A172 (cell line): Measurements from ENCODE around the gene AIG1. TPM values are rescaled to one million over a fixed set of nuclear protein-coding genes. Genes with fewer than 3 reads are reported as not detected.
"Not testable (repeated sequence)": the region's sequence is repeated elsewhere in the genome, so short reads cannot be mapped to it uniquely, and the experiment has no call there.

Source experiments
- DNase-seq: peaks from one replicate; pipeline ENCODE4 v3.0.0-alpha.2; 2015; ENCODE audit warnings: low spot score
- total RNA-seq: library from RNA; depleted of rRNA; stranded (reverse); fragments of >200 nt; shearing (Covaris generic); gene quantifications from 2 replicates; pipeline ENCODE4 v1.2.3, GENCODE V29; 2014; rRNA removed

Gene AIG1
- 38.3 and 73.0 TPM in 2 replicates for total RNA-seq

- peak; percentile 43 for DNase-seq
Observed at GRCh38 chr6:143060806-143061596, at the start of gene AIG1. TSS of gene AIG1 (plus strand) at chr6:143060889. CDS start at chr6:143060926, 37 bp downstream.

- DNase-seq: no peak
Observed at GRCh38 chr6:143014764-143015163, 45.9 kb upstream of the AIG1 start.

GRCh38 chr6:143015300-143015706 is 45.4 kb upstream of the AIG1 start:
- DNase-seq: no peak

GRCh38 chr6:143018955-143019354 is 41.7 kb upstream of the AIG1 start:
- no peak for DNase-seq

GRCh38 chr6:143020862-143021261 is 39.8 kb upstream of the AIG1 start:
- not testable (repeated sequence) for DNase-seq

- DNase-seq: no peak
Observed at GRCh38 chr6:143021543-143021942, 39.1 kb upstream of the AIG1 start.

GRCh38 chr6:143022587-143022986 is 38.1 kb upstream of the AIG1 start:
- no peak for DNase-seq

- DNase-seq: no peak
Observed at GRCh38 chr6:143023695-143024094, 37.0 kb upstream of the AIG1 start.

- DNase-seq: no peak
Observed at GRCh38 chr6:143024977-143025376, 35.7 kb upstream of the AIG1 start.

GRCh38 chr6:143026696-143027449 is 33.8 kb upstream of the AIG1 start:
- DNase-seq: no peak

GRCh38 chr6:143034689-143035334 is 25.9 kb upstream of the AIG1 start:
- no peak for DNase-seq

- DNase-seq: no peak
Observed at GRCh38 chr6:143037470-143037869, 23.2 kb upstream of the AIG1 start.

- DNase-seq: no peak
Observed at GRCh38 chr6:143038833-143039232, 21.9 kb upstream of the AIG1 start.

- DNase-seq: no peak
Observed at GRCh38 chr6:143039548-143039947, 21.1 kb upstream of the AIG1 start.

- no peak for DNase-seq
Observed at GRCh38 chr6:143040018-143040417, 20.7 kb upstream of the AIG1 start.

GRCh38 chr6:143044345-143044744 is 16.3 kb upstream of the AIG1 start:
- not testable (repeated sequence) for DNase-seq

GRCh38 chr6:143049611-143050010 is 11.1 kb upstream of the AIG1 start:
- no peak for DNase-seq

GRCh38 chr6:143050509-143050908 is 10.2 kb upstream of the AIG1 start:
- no peak for DNase-seq

- no peak for DNase-seq
Observed at GRCh38 chr6:143052282-143052681, 8.4 kb upstream of the AIG1 start.

GRCh38 chr6:143053856-143054255 is 6.8 kb upstream of the AIG1 start:
- DNase-seq: no peak

GRCh38 chr6:143054329-143054728 is 6.4 kb upstream of the AIG1 start:
- DNase-seq: no peak

GRCh38 chr6:143055213-143055612 is 5.5 kb upstream of the AIG1 start:
- no peak for DNase-seq

GRCh38 chr6:143055891-143056290 is 4.8 kb upstream of the AIG1 start:
- no peak for DNase-seq
